Non-pigmented ciliary epithelial cell (primary cell): ENCODE results near the gene MARK2.
"Not testable (repeated sequence)": the region's sequence is repeated elsewhere in the genome, so short reads cannot be mapped to it uniquely, and the experiment has no call there.

Source experiments
- DNase-seq: peaks from one replicate; pipeline ENCODE4 v3.0.0-alpha.2; 2010; ENCODE audit warnings: low read depth

Gene MARK2

GRCh38 chr11:63838678-63839507 is at the start of gene MARK2:
TSS of gene MARK2 (plus strand) at chr11:63839110. CDS start at chr11:63839507, 397 bp downstream.
- DNase-seq: peak; percentile 83

- no peak for DNase-seq
Measured at GRCh38 chr11:63791495-63792167, 47.3 kb upstream of the MARK2 start.

GRCh38 chr11:63793161-63793560 is 45.7 kb upstream of the MARK2 start:
- DNase-seq: no peak

GRCh38 chr11:63795066-63795465 is 43.8 kb upstream of the MARK2 start:
- DNase-seq: no peak

- no peak for DNase-seq
Measured at GRCh38 chr11:63800921-63801320, 38.0 kb upstream of the MARK2 start.

GRCh38 chr11:63802637-63803414 is 36.1 kb upstream of the MARK2 start:
- DNase-seq: peak; percentile 9

GRCh38 chr11:63804259-63804658 is 34.7 kb upstream of the MARK2 start:
- no peak for DNase-seq

- no peak for DNase-seq
Measured at GRCh38 chr11:63805844-63806415, 33.0 kb upstream of the MARK2 start.

GRCh38 chr11:63810383-63810782 is 28.5 kb upstream of the MARK2 start:
- not testable (repeated sequence) for DNase-seq

- DNase-seq: no peak
Measured at GRCh38 chr11:63811522-63811921, 27.4 kb upstream of the MARK2 start.

GRCh38 chr11:63813035-63813562 is 25.8 kb upstream of the MARK2 start, which contains the start of gene SPINDOC:
TSS of gene SPINDOC (plus strand) at chr11:63813456. CDS start at chr11:63813687, 231 bp downstream.
- DNase-seq: no peak

GRCh38 chr11:63813563-63814382 is 25.1 kb upstream of the MARK2 start:
- no peak for DNase-seq

GRCh38 chr11:63814383-63814736 is 24.6 kb upstream of the MARK2 start:
- DNase-seq: no peak

- no peak for DNase-seq
Measured at GRCh38 chr11:63816166-63816565, 22.7 kb upstream of the MARK2 start.

- no peak for DNase-seq
Measured at GRCh38 chr11:63816732-63817131, 22.2 kb upstream of the MARK2 start.

- no peak for DNase-seq
Measured at GRCh38 chr11:63817758-63818498, 21.0 kb upstream of the MARK2 start.

- no peak for DNase-seq
Measured at GRCh38 chr11:63818609-63819008, 20.3 kb upstream of the MARK2 start.

GRCh38 chr11:63821411-63821810 is 17.5 kb upstream of the MARK2 start:
- DNase-seq: no peak

GRCh38 chr11:63826471-63827190 is 12.3 kb upstream of the MARK2 start:
- DNase-seq: no peak
